Measurements from ENCODE around the gene FAT1.
"Not testable (repeated sequence)": the region's sequence is repeated elsewhere in the genome, so short reads cannot be mapped to it uniquely, and the experiment has no call there.

Gene FAT1, protein sequence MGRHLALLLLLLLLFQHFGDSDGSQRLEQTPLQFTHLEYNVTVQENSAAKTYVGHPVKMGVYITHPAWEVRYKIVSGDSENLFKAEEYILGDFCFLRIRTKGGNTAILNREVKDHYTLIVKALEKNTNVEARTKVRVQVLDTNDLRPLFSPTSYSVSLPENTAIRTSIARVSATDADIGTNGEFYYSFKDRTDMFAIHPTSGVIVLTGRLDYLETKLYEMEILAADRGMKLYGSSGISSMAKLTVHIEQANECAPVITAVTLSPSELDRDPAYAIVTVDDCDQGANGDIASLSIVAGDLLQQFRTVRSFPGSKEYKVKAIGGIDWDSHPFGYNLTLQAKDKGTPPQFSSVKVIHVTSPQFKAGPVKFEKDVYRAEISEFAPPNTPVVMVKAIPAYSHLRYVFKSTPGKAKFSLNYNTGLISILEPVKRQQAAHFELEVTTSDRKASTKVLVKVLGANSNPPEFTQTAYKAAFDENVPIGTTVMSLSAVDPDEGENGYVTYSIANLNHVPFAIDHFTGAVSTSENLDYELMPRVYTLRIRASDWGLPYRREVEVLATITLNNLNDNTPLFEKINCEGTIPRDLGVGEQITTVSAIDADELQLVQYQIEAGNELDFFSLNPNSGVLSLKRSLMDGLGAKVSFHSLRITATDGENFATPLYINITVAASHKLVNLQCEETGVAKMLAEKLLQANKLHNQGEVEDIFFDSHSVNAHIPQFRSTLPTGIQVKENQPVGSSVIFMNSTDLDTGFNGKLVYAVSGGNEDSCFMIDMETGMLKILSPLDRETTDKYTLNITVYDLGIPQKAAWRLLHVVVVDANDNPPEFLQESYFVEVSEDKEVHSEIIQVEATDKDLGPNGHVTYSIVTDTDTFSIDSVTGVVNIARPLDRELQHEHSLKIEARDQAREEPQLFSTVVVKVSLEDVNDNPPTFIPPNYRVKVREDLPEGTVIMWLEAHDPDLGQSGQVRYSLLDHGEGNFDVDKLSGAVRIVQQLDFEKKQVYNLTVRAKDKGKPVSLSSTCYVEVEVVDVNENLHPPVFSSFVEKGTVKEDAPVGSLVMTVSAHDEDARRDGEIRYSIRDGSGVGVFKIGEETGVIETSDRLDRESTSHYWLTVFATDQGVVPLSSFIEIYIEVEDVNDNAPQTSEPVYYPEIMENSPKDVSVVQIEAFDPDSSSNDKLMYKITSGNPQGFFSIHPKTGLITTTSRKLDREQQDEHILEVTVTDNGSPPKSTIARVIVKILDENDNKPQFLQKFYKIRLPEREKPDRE (N-terminal part only)

DNA sequence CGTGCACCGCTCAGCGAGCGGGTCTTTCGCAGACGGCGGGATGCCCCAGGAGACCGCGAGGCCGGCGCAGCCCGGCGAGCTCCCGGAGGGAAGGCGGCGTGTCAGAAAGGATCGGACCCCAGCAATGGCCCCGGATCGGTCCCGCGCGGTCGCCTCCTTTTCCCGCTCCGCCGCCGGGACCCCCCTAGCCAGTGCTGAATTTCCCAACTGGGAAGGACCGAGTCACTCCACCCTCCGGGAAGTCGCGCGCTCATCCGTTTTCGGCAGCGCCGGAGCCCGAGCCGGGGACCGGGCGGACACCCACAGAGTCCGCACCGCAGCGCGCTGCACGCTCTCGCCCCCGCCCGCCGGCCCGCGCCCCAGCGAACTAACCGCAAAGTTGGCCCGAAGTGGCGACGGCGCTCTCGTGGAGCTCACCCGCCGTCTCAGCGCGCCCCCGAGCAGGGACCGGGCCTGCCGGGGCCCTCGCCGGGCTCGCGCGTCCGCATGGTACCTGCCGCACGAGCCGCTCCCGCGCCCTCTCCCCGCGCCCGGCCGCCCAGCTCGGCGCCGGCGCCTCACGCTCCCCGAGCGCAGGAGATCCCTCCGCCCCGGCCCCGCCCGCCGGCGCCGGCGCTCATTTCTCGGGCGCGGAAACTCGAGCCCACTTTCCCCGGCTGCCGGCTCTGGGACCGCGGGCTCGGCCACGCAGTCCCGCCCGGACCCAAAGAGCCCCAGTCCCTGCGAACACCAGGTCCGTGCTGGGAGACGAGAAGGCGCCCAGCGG lies at the start of gene FAT1:
Gene FAT1, minus strand, starts transcription at position 565 of the 766 bp plus-strand sequence. CDS start 14,029 bp downstream, outside the sequence.
- peak in 43 of 51 donors; percentile 9 to 76 (median 44) for DNase-seq

DNA sequence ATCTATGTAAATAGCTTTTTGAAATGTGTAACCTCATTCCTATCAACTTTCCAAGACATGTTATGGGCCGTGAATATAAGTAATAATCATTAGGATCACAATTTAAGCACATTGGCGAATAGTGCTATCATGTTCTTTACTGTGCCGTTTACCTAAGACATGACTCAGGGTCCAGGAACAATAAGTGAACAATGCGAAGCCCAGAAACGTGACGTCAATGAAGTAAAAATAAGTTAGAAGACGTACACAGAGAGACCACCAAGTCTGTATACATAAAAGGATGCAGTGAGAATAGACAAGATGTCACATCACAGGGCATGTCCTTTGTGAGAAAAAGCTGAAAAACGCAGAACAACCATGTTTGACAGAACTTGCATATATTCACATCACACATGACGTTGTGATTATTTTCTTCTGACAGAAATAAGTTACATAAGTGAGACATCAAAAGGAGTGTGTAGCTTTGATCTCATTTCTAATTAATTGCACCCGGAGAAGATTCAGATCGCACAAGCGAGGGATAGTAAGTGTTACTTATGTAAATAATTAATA lies 49.4 kb upstream of the FAT1 start:
- no peak for DNase-seq

DNA sequence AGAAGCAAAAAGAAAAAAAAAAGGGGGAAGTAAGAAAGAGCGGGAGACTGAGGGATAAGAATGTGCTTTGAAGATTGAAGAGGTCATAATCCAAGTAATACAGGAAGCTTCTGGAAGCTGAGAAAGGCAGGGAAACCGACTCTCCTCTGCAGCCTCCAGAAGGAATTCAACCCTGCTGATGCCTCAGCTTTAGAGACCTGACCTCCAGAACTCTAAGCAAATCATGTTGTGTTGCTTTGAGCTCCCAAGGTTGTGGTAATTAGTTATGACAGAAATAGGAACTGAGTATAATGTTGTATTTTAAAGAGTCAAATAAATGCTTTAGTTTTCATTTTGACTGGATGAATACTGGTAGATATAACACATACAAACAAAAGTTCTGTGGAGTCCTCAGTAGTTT lies 48.0 kb upstream of the FAT1 start:
- DNase-seq, result no peak

DNA sequence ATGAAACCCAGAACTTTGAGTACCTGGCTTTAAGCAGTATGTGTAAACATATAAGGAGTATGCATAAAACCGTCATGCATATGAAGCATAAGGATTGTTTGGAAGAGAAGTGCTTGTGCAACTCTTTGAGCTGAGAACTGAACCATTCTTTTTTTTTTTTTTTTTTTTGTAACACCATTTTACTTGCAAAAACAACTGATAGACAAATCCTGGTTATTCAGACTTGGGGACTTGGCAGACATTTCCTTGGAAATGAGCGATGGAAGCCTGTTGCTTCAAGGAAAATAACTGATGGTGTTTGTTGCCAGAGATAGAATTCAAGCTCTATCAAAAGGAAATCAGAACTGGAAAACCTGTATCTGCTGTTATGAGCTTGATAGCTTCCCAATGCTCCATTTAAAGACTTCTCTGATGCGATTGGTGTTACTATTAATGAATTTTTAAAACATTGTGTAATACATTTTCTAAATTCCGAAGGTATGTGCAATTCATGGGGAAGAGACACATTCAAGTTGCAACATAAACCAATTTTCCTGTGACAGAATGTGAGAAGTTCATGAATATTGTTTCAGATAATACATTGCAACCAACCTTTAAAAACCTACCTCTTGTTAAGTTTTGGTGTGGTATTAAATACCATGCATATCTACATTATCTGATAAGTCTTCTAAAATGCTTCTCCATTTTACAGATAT lies 47.0 kb upstream of the FAT1 start:
- no peak for DNase-seq

DNA sequence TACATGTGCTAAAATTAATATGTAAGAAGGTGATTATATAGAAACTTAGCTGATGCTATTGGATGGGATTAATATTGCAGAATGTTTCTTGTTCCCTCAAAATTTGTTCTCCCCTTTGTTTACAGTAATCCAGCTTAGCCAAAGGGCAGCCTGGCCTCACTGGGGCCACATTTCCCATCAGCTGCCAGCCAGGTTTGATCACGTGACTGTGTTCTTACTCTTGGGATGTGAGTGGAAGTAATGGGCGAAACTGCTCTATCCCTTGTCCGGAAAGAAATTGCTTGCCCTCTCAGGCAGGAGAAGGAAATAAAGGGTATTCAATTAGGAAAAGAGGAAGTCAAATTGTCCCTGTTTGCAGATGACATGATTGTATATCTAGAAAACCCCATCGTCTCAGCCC lies 44.1 kb upstream of the FAT1 start:
- no peak for DNase-seq

DNA sequence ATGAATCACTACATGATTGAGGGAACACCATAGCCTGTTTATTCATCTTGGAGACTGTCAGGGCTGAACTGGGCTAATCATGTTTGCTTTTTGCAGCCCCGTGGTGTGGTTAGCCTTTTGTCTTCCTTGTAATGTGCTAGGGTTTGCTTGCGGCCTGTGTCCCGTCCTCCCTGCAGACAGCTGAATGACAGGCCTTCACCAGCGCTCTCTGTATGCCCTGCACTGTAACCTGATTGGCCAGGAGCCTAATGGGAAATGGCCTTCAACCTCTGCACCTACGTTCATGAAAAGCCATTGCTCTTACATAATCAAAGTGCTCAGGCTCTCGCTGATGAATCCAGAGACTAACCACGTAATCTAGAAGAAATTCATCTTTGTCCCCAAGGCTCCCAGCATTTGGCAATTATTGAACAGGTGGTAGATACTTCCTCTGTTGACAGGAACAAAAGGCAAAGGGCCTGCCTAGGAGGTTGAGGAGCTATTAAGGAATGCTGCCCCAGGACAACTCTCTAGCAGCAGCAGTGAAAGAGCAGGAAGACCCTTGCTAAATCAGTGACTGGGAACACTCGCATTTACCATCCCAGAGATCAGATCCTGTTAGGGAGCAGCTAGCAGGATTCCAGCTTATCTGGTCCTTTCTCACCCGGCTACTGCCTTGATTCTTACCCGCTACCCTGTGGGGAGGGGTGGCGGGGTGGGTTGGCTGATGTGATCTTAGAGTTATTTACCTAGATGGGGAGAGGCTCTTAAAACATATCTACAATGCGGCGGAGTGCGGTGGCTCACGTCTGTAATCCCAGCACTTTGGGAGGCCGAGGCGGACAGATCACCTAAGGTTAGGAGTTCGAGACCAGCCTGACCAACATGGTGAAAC lies 42.3 kb upstream of the FAT1 start:
- DNase-seq, result no peak

GRCh38 chr4:186765138-186765537 lies 41.5 kb upstream of the FAT1 start:
- peak in 1 of 51 donors; percentile 2 for DNase-seq

DNA sequence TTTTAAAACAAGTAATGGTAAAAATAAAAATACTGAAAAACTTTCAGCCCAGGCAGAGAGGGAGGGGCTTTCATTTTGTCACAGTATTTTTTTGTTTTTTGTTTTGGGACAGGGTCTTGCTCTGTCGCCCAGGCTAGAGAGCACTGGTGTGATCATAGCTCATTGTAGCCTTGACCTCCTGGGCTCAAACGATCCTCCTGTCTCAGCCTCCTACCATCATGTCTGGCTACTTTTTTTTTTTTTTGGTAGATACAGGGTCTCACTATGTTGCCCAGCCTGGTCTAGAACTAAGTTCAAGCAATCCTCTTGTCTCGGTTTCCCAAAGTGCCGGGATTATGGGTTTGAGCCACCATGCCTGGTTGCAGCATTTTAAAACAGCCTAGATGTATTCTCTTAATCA lies 40.8 kb upstream of the FAT1 start:
- no peak for DNase-seq

GRCh38 chr4:186762865-186763264 lies 39.2 kb upstream of the FAT1 start:
- DNase-seq, result no peak

DNA sequence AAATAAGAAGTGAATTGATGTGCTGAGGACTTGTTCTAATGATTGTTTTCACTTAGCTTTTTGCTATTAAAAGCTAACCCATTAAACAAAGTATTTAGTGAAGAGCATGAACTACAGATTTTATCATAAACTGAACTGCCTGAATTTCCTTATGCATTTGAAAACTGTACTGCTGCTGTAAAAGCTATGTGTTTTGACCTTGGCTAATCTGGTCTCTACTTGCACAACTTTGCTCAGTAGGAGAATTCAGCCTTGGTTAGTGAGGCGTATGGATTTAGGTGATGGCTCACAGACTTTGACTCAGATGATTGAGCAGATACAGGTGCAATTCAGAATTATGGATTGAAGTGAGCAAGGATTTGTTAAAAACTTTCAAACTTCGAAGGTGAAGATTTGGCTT lies 38.7 kb upstream of the FAT1 start:
- DNase-seq, result no peak

- not testable (repeated sequence) for DNase-seq
Measured at GRCh38 chr4:186761956-186762355, 38.3 kb upstream of the FAT1 start.

DNA sequence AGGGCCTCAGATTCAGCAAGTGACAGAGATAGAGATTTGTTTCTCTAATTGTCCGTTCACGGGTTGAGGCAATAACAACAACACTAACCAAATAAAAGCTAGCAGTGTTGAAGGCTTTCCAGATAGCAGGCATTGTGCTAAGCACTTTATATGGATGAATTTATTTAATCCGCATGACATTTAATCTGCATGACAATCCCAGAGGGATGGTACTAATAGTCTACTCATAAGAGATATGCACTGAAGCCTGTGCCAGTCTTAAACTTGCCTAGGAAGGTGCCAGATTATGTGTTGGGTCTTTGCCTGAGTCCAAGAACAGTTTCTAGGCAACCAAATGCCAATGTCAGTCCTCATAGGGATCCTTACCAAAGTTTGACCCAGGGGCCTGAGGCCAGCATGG lies 37.7 kb upstream of the FAT1 start:
- DNase-seq, result peak in 5 of 51 donors; percentile 1 to 37 (median 5)

DNA sequence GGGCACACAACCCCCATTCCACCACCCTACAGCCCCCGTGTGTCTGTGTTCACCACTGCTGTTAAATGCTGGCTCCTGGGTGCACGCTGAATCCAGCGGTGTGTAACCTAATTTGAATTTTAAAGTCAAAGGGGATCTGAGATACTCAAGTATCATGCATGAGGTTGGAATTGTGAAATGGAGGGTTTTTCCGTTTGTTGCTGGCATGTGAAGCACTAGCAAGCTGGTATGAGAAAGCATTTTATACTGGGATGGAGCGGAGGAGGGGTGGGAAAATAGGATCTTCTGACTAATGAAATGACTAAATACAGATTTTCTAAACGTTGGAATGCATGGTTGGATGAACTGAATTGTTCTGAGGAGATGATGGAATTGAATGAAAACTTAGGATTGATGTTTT lies 36.9 kb upstream of the FAT1 start:
- DNase-seq, result no peak

GRCh38 chr4:186759990-186760389 lies 36.3 kb upstream of the FAT1 start:
- no peak for DNase-seq

- no peak for DNase-seq
Measured at GRCh38 chr4:186758929-186759682, 35.5 kb upstream of the FAT1 start.

DNA sequence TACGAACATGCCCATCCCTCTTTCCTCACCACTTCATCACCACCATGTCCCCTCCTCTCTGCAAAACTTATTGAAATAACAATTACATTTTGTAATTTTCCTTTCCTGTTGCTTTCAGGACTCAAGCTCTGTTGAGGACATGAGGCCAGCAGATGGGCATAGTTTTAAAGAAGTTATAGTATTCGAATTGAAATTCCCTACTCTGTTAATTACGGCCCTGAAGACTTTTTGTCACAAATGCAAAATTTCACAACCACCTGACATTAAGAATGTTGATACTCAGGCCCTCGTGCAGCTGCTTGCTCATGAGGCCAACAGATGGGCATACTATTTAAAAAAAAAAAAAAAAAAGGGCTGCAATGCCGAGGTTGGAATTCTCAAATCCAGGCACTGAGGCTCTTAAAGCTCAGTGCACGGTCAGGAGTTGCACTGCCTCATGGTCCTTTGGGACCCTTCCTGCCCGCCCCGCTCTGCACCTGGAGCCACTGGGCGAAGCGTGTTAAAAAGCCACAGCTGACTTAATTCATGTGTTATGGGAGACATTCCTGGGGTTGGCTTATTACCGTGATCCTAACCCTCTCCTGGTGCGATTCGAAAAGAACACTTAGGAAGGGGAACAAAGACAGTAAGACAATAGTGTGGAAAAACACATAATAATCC lies 34.2 kb upstream of the FAT1 start:
- no peak for DNase-seq

DNA sequence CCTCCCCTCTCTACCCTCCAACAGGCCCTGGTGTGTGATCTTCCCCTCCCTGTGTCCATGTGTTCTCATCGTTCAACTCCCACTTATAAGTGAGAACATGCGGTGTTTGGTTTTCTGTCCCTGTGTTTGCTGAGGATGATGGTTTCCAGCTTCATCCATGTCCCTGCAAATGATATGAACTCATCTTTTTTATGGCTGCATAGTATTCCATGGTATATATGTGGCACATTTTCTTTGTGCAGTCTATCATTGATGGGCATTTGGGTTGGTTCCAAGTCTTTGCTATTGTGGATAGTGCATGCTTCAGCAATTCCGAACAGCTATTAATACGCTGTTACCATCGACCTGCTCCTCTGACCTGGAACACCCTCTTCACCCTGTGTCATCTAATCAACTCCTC lies 32.9 kb upstream of the FAT1 start:
- not testable (repeated sequence) for DNase-seq
